Activated naive CD8-positive, alpha-beta T cell treated with anti-CD3 and anti-CD28 coated beads, Interleukin-2, amount 50 U/mL, for 16 hours (primary cell): ENCODE results near the gene SLC6A3.

Source experiments
- DNase-seq: peaks from one replicate; pipeline ENCODE4 v3.0.0-alpha.2; 2020; ENCODE audit warnings: low read depth, low spot score

The SLC6A3 gene

GRCh38 chr5:1406681-1407640 lies 38.3 kb downstream of the SLC6A3 start:
- no peak for DNase-seq

- no peak for DNase-seq
These were observed 39.4 kb downstream of the SLC6A3 start for GRCh38 chr5:1405539-1406530.

- no peak for DNase-seq
These were observed 40.1 kb downstream of the SLC6A3 start for GRCh38 chr5:1405121-1405520.

- no peak for DNase-seq
These were observed 41.2 kb downstream of the SLC6A3 start for GRCh38 chr5:1404062-1404461.

GRCh38 chr5:1402611-1403255 lies 42.5 kb downstream of the SLC6A3 start:
- no peak for DNase-seq

- no peak for DNase-seq
These were observed 43.6 kb downstream of the SLC6A3 start for GRCh38 chr5:1401536-1402138.

GRCh38 chr5:1400936-1401335 lies 44.3 kb downstream of the SLC6A3 start:
- DNase-seq, result no peak

GRCh38 chr5:1400211-1400855 lies 44.9 kb downstream of the SLC6A3 start:
- no peak for DNase-seq

GRCh38 chr5:1399737-1400136 lies 45.5 kb downstream of the SLC6A3 start:
- DNase-seq, result no peak

GRCh38 chr5:1396293-1396816 lies 48.9 kb downstream of the SLC6A3 start:
- DNase-seq, result no peak

GRCh38 chr5:1394881-1395860 lies 50.1 kb downstream of the SLC6A3 start:
- no peak for DNase-seq

GRCh38 chr5:1393571-1394501 lies 51.4 kb downstream of the SLC6A3 start:
- DNase-seq, result no peak

- DNase-seq, result no peak
These were observed 52.3 kb downstream of the SLC6A3 start for GRCh38 chr5:1392801-1393565.

GRCh38 chr5:1392261-1392660 lies 53.0 kb downstream of the SLC6A3 start:
- DNase-seq, result no peak

GRCh38 chr5:1391691-1392090 lies 53.5 kb downstream of the SLC6A3 start:
- DNase-seq, result no peak

GRCh38 chr5:1390861-1391600 lies 54.2 kb downstream of the SLC6A3 start:
- no peak for DNase-seq

GRCh38 chr5:1390333-1390732 lies 54.9 kb downstream of the SLC6A3 start:
- DNase-seq, result no peak
